Glutamatergic neuron (in vitro differentiated cells): Measurements from ENCODE around the gene PLAC1. TPM values are rescaled to one million over a fixed set of nuclear protein-coding genes. Genes with fewer than 3 reads are reported as not detected.

Experiments used
- DNase-seq: peaks from one replicate; pipeline ENCODE4 v3.0.0; 2022
- H3K27ac Mint-ChIP-seq: one replicate; pipeline ENCODE4 v1.8.0; 2020; ENCODE audit warnings: mild to moderate bottlenecking, mixed read lengths, inconsistent platforms; ENCODE audit not compliant: unreplicated experiment
- H3K27me3 Mint-ChIP-seq: one replicate; pipeline ENCODE4 v1.8.0; 2020; ENCODE audit warnings: mild to moderate bottlenecking, moderate library complexity, mixed read lengths, inconsistent platforms; ENCODE audit not compliant: unreplicated experiment
- H3K36me3 Mint-ChIP-seq: one replicate; pipeline ENCODE4 v1.8.0; 2020; ENCODE audit warnings: mild to moderate bottlenecking, mixed read lengths, inconsistent platforms; ENCODE audit not compliant: unreplicated experiment
- H3K4me1 Mint-ChIP-seq: one replicate; pipeline ENCODE4 v1.8.0; 2020; ENCODE audit warnings: mild to moderate bottlenecking, low read depth, mixed read lengths, inconsistent platforms; ENCODE audit not compliant: unreplicated experiment
- H3K4me3 Mint-ChIP-seq: one replicate; pipeline ENCODE4 v1.8.0; 2020; ENCODE audit warnings: mild to moderate bottlenecking, mixed read lengths, inconsistent platforms; ENCODE audit not compliant: unreplicated experiment
- H3K9me3 Mint-ChIP-seq: one replicate; pipeline ENCODE4 v1.8.0; 2020; ENCODE audit warnings: mild to moderate bottlenecking, moderate library complexity, mixed read lengths, inconsistent platforms; ENCODE audit not compliant: unreplicated experiment
- CTCF ChIP-seq: fragments of 200-600 bp; sonication (generic); IDR thresholded peaks from one replicate; pipeline ENCODE4 v1.5.0; 2021; ENCODE audit not compliant: partially characterized antibody, unreplicated experiment
- long read RNA-seq: library from polyadenylated mRNA; unstranded; transcript quantifications from one replicate; pipeline ENCODE4 v2.0.0, GENCODE V29; 2020; ENCODE audit not compliant: unreplicated experiment
- total RNA-seq: library from RNA; stranded (reverse); fragmentation: NEBNext Ultra II Directional; extraction: Animal tissue kit (Norgen Biotek cat#: 25700); gene quantifications from one replicate; pipeline ENCODE4 v1.2.1, GENCODE V29; 2021; ENCODE audit not compliant: unreplicated experiment

PLAC1 gene
- total RNA-seq: not detected
- long read RNA-seq: 0 reads

GRCh38 chrX:134658002-134658759 lies at the start of gene PLAC1:
Gene PLAC1 (minus strand): TSS chrX:134658471. CDS start chrX:134566682, 91,789 bp downstream.
- Mint-ChIP-seq H3K36me3 (no peaks in the 10 kb centered on the region), H3K27me3 (peaks cover 2% of the 10 kb centered on the region), H3K4me1 (peaks cover 3% of the 10 kb centered on the region), H3K27ac (no peak within 1 kb of the TSS), H3K9me3 (peaks cover 4% of the 10 kb centered on the region), H3K4me3 (no peak within 1 kb of the TSS)
- no peak for DNase-seq
- no peak for TF ChIP-seq CTCF

GRCh38 chrX:134706138-134706537 lies 47.9 kb upstream of the PLAC1 start:
- no peak for TF ChIP-seq CTCF
- no peaks in the 10 kb centered on the region for H3K4me1 Mint-ChIP-seq
- H3K27me3 Mint-ChIP-seq: no peaks in the 10 kb centered on the region

DNA sequence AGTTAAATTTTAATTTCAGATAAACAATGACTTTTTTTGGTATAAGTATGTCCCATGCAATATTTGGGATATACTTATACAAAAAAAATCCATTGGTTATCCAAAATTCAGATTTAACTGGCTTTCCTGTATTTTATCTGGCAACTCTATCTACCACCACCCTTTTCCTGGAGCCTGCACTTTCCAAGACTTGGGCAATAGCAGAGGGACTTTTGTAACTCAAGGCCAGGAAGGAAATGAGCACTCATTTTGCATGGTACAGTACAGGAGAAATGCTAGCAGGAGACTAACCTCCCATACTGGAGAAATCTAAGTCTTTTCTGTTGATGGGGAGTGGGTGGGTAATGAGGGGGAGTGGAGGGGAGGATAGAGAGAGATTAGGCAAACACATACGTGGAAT lies 37.7 kb upstream of the PLAC1 start:
- TF ChIP-seq CTCF: no peak
- DNase-seq: no peak
- Mint-ChIP-seq H3K27ac (no peak overlapping the region), H3K4me1 (no peaks in the 10 kb centered on the region), H3K9me3 (no peaks in the 10 kb centered on the region), H3K36me3 (no peaks in the 10 kb centered on the region), H3K27me3 (no peaks in the 10 kb centered on the region), H3K4me3 (no peak overlapping the region)

More at GRCh38 chrX:134706138-134706537, 47.9 kb upstream of the PLAC1 start:
- Mint-ChIP-seq H3K36me3 (no peaks in the 10 kb centered on the region), H3K4me3 (no peak overlapping the region), H3K9me3 (no peaks in the 10 kb centered on the region), H3K27ac (no peak overlapping the region)
- no peak for DNase-seq

- DNase-seq: no peak
- H3K36me3 Mint-ChIP-seq: no peaks in the 10 kb centered on the region
- no peaks in the 10 kb centered on the region for H3K4me1 Mint-ChIP-seq
- no peak overlapping the region for H3K4me3 Mint-ChIP-seq
- no peaks in the 10 kb centered on the region for H3K27me3 Mint-ChIP-seq
- no peaks in the 10 kb centered on the region for H3K9me3 Mint-ChIP-seq
- H3K27ac Mint-ChIP-seq: no peak overlapping the region
- TF ChIP-seq CTCF: no peak
Measured at GRCh38 chrX:134694333-134695322, 36.4 kb upstream of the PLAC1 start.
